Chondrocyte (in vitro differentiated cells): ENCODE measurements around the gene NSF. TPM values are rescaled to one million over a fixed set of nuclear protein-coding genes. Genes with fewer than 3 reads are reported as not detected.
"Not testable (repeated sequence)": the region's sequence is repeated elsewhere in the genome, so short reads cannot be mapped to it uniquely, and the experiment has no call there.

ENCODE experiments used
- DNase-seq: peaks from one replicate; pipeline ENCODE4 v3.0.0; 2021; ENCODE audit warnings: mixed read lengths, low spot score
- H3K27ac Mint-ChIP-seq: one replicate; pipeline ENCODE4 v1.8.0; 2021; ENCODE audit warnings: mild to moderate bottlenecking, moderate library complexity, mixed read lengths; ENCODE audit not compliant: unreplicated experiment
- H3K27me3 Mint-ChIP-seq: 2 replicates; pipeline ENCODE4 v1.8.0; 2021; ENCODE audit warnings: low read depth, mixed read lengths
- H3K36me3 Mint-ChIP-seq: 2 replicates; pipeline ENCODE4 v1.8.0; 2021; ENCODE audit warnings: low read depth, mixed read lengths
- H3K4me1 Mint-ChIP-seq: 2 replicates; pipeline ENCODE4 v1.8.0; 2021; ENCODE audit warnings: low read depth, mild to moderate bottlenecking, mixed read lengths
- H3K4me3 Mint-ChIP-seq: one replicate; pipeline ENCODE4 v1.8.0; 2021; ENCODE audit warnings: mild to moderate bottlenecking, moderate library complexity, mixed read lengths; ENCODE audit not compliant: unreplicated experiment
- H3K9me3 Mint-ChIP-seq: 2 replicates; pipeline ENCODE4 v1.8.0; 2021; ENCODE audit warnings: low read depth, mixed read lengths
- CTCF ChIP-seq: fragments of 200-600 bp; sonication (generic); IDR thresholded peaks from 2 replicates; pipeline ENCODE4 v1.5.0; 2021; ENCODE audit warnings: antibody characterized with exemption, mild to moderate bottlenecking, moderate library complexity
- total RNA-seq: library from RNA; stranded (reverse); gene quantifications from 3 replicates; pipeline ENCODE4 v1.2.1, GENCODE V29; 2021

Gene NSF
- total RNA-seq, 1 donor from 2014 or later: 48.3 TPM

DNA sequence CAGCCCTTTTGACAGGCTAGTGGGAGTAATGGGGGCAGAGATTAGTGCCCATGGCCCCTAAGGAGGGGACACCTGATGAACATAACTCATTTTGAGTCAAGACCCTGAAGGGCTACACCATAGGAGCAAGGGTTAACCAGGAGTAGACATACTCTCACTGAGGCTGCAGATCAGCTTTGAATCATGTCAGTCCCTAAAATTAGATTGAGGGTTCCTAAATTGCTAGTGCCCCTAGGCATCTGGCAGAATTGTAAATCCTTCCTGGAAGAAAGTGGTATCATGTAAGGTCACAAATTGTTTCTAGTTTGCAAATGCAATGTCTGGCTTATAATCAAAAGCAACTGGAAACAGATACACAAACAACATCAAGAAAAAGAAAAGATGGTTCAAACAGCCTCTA is 87.3 kb downstream of the NSF start:
- H3K4me1 Mint-ChIP-seq, H3K27ac Mint-ChIP-seq, H3K4me3 Mint-ChIP-seq, H3K27me3 Mint-ChIP-seq, DNase-seq, H3K36me3 Mint-ChIP-seq, H3K9me3 Mint-ChIP-seq: not testable (repeated sequence)

GRCh38 chr17:46683653-46684052 is 93.2 kb downstream of the NSF start:
- not testable (repeated sequence) for H3K36me3 Mint-ChIP-seq, H3K27ac Mint-ChIP-seq, DNase-seq, H3K9me3 Mint-ChIP-seq, H3K4me1 Mint-ChIP-seq, H3K4me3 Mint-ChIP-seq, H3K27me3 Mint-ChIP-seq

GRCh38 chr17:46685284-46685683 is 94.8 kb downstream of the NSF start:
- not testable (repeated sequence) for H3K36me3 Mint-ChIP-seq, H3K27me3 Mint-ChIP-seq, H3K9me3 Mint-ChIP-seq, H3K4me3 Mint-ChIP-seq, H3K27ac Mint-ChIP-seq, DNase-seq, H3K4me1 Mint-ChIP-seq

DNA sequence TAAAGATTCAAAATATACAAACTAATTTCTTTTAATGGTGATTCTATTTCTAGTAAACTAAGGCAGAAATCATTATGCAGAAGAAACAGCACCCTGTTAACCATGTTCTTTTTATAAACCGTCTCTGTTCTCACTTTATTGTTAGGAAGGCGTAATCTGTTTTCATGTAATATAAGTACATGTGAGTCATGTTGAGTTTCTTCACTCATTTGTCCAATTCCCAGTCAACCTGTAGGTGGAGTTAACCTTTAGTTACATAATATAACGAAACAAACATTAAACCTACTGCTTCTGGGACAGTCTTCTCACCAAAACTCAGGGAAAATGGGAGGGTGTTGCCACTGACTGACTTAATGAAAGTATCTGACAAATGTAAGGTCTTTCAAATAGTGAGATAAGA is 101.7 kb downstream of the NSF start:
- H3K36me3 Mint-ChIP-seq, H3K4me3 Mint-ChIP-seq, H3K4me1 Mint-ChIP-seq, H3K27me3 Mint-ChIP-seq, H3K27ac Mint-ChIP-seq, DNase-seq, H3K9me3 Mint-ChIP-seq: not testable (repeated sequence)

DNA sequence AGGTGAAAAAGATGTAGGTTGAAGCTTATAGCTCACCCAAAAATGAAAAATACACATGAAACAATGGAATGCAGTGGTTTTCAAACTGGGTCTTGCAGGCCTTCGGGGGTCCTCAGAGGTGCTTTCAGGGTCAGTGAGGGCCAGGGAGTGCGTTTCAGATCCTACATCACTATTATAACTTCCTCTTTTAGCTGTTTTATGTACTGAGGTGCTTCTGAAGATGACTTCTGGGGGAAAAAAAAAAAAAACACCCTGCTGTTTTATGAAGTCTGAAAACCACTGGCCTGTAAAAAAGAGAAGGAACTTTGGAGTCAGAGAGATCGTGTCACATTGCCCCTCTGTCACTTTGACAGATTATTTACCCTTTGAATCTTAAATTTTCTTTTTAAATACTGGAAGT is 102.8 kb downstream of the NSF start:
- not testable (repeated sequence) for H3K27me3 Mint-ChIP-seq, H3K4me1 Mint-ChIP-seq, H3K27ac Mint-ChIP-seq, H3K4me3 Mint-ChIP-seq, H3K36me3 Mint-ChIP-seq, H3K9me3 Mint-ChIP-seq, DNase-seq

DNA sequence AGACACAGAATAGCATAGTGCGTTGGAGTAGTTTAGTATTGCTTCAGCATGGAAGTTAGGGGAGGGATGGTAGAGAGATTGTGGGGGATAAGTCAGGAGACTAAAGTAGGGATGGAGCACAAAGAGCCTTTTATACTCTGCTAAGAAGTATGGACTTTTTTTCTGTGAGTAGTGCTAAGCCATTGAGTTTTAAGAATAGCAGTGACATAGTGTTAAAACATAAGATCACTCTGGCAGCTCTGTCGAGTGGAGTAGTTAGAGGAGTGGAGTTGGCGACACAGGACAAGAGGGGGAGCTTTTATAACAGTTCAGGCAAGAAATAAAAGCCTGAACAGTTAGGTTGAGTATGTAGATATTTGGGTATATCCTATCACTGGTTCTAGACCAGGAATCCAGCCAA is 106.1 kb downstream of the NSF start:
- not testable (repeated sequence) for H3K36me3 Mint-ChIP-seq, H3K27ac Mint-ChIP-seq, H3K9me3 Mint-ChIP-seq, H3K4me1 Mint-ChIP-seq, H3K27me3 Mint-ChIP-seq, DNase-seq, H3K4me3 Mint-ChIP-seq

DNA sequence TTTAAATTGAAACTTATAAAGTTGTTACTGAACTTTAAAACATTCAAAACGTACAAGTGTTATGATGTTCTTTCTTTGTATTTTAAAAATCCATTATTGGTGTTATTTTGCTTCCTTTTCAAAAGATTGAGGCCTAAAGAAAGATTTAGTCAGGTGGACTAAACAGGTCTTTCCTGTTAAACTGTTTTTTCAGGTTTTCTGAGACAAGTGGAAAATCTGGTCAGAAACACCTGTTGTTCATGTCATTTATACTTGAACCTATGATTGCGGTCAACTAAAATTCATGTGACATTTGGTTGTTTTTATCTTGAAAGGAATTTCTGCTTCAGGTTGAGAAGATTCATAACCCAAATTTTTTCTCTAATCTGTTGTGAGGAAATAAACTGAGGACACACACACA is 108.5 kb downstream of the NSF start:
- DNase-seq, H3K4me1 Mint-ChIP-seq, H3K4me3 Mint-ChIP-seq, H3K9me3 Mint-ChIP-seq, H3K36me3 Mint-ChIP-seq, H3K27ac Mint-ChIP-seq, H3K27me3 Mint-ChIP-seq: not testable (repeated sequence)

DNA sequence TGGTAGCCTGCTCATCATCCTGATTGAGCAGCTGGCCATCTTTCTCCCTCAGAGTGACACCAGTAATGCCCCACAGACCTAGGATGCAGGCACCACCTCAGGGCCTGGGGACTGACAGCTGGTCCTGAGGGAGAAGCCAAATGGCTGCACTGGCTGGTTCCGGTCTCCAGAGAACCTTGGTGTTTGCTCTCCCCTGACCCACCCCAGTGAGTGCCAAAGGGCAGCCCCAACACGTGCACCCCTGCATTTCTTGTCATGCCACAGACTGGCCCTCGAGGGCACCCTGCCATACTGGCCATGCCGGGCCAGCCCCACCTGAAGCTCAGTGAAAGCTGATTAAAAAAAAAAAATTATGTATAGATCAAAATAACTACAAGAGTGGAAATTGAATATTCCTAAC is 127.5 kb downstream of the NSF start:
- no peak overlapping the region for H3K27ac Mint-ChIP-seq
- H3K4me3 Mint-ChIP-seq: no peak overlapping the region
- no peaks in the 10 kb centered on the region for H3K9me3 Mint-ChIP-seq
- no peaks in the 10 kb centered on the region for H3K27me3 Mint-ChIP-seq
- TF ChIP-seq CTCF: no peak
- no peak for DNase-seq
- peaks cover 8% of the 10 kb centered on the region for H3K4me1 Mint-ChIP-seq
- peaks cover 12% of the 10 kb centered on the region for H3K36me3 Mint-ChIP-seq

- no peaks in the 10 kb centered on the region for H3K9me3 Mint-ChIP-seq
- H3K4me1 Mint-ChIP-seq: peaks cover 8% of the 10 kb centered on the region
- no peaks in the 10 kb centered on the region for H3K27me3 Mint-ChIP-seq
- no peak for TF ChIP-seq CTCF
- H3K27ac Mint-ChIP-seq: no peak overlapping the region
- no peak overlapping the region for H3K4me3 Mint-ChIP-seq
- peaks cover 10% of the 10 kb centered on the region for H3K36me3 Mint-ChIP-seq
- no peak for DNase-seq
Observed at GRCh38 chr17:46719891-46720290, 129.4 kb downstream of the NSF start.
